Gastroesophageal sphincter (tissue), 4 donors: Measurements from ENCODE around the gene ANKRD29. TPM values are rescaled to one million over a fixed set of nuclear protein-coding genes. Genes with fewer than 3 reads are reported as not detected.

ENCODE experiments used
- ATAC-seq: fragments of 150-250 bp; one replicate; pipeline ENCODE4 v1.9.1; 2016; ENCODE audit warnings: mild to moderate bottlenecking, moderate library complexity
- H3K27ac ChIP-seq, 4 donors: fragments of 200-600 bp; sonication (generic) in 3 of 4; 1 replicate in 3 of 4; 2 replicates in 1 of 4; pipeline ENCODE4 v1.5.1; 2016 to 2019
- H3K27me3 ChIP-seq: fragments of 200-600 bp; sonication (generic); one replicate; pipeline ENCODE4 v1.5.1; 2019
- H3K36me3 ChIP-seq, 2 donors: fragments of 200-600 bp; sonication (generic); one replicate each; pipeline ENCODE4 v1.5.1; 2019; ENCODE audit warnings: control low read depth in 1 of 2
- H3K4me1 ChIP-seq, 3 donors: fragments of 200-600 bp; sonication (generic); 1 replicate in 2 of 3; 2 replicates in 1 of 3; pipeline ENCODE4 v1.5.1; 2016 to 2019; ENCODE audit warnings: control low read depth in 2 of 3
- H3K4me3 ChIP-seq, 2 donors: fragments of 200-600 bp; sonication (generic); one replicate each; pipeline ENCODE4 v1.5.1; 2019; ENCODE audit warnings: mild to moderate bottlenecking in 1 of 2, moderate library complexity in 1 of 2
- H3K9me3 ChIP-seq, 3 donors: fragments of 200-600 bp; sonication (generic); one replicate each; pipeline ENCODE4 v1.5.1; 2017 to 2019; ENCODE audit warnings: control low read depth in 2 of 3
- EP300 ChIP-seq: sonication (generic); formaldehyde crosslinking; IDR thresholded peaks from one replicate; pipeline ENCODE4 v1.6.1; 2017; ENCODE audit warnings: antibody characterized with exemption, mild to moderate bottlenecking
- POLR2A ChIP-seq, 2 donors: fragments of 450-650 bp; IDR thresholded peaks; one replicate each; pipeline ENCODE4 v1.6.1; 2017; ENCODE audit warnings: antibody characterized with exemption in 2 of 2, mild to moderate bottlenecking in 2 of 2, moderate library complexity in 1 of 2
- POLR2AphosphoS5 ChIP-seq: sonication (generic); formaldehyde crosslinking; IDR thresholded peaks from one replicate; pipeline ENCODE4 v1.6.1; 2017; ENCODE audit warnings: antibody characterized with exemption
- WGBS, 2 donors: methylation state at CpG; one replicate each; pipeline ENCODE4 v1.1.5; 2018; ENCODE audit warnings: low coverage in 1 of 2; 5-methylcytosine and 5-hydroxymethylcytosine counted together
- total RNA-seq, 4 donors: library from RNA; depleted of rRNA; stranded (reverse); fragments of >200 nt; gene quantifications; one replicate each; pipeline ENCODE4 v1.1.0, GENCODE V29; 2016
- TF ChIP-seq, protein P1 (sequence below), 4 experiments: fragments of 200-600 bp in 2 of 4; fragments of 450-650 bp in 2 of 4; sonication (generic) in 1 of 4; IDR thresholded peaks; one replicate each; pipeline ENCODE4 v1.5.1; 2017 to 2019; ENCODE audit warnings: antibody characterized with exemption in 4 of 4, mild to moderate bottlenecking in 2 of 4, moderate library complexity in 2 of 4

Gene ANKRD29
- total RNA-seq, 4 donors from 2014 or later = 3.5 to 19.3 (median 10.5) TPM

DNA sequence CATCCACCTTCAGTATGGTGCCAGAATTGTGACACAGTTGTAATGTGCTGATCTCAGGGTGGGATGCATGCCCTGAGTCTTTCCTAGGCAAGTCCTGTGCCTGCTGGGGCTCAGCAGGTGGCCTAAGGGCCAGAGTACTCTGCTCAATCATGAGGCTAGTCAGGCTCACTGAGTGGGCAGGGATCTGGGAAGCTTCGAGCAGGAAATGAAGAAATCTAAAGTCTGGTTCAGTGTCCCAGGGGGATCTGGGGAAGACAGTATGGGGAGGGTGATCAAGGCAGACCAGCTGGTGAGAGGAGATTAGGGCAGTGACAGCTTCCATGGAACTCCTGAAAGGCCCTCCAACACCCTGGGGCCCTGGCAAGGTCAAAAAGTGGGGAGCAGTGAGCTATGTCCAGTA, 8.9 kb upstream of the ANKRD29 start:
- no peaks in the 10 kb centered on the region for H3K36me3 ChIP-seq
- H3K4me3 ChIP-seq = no peak overlapping the region
- 67% methylated on average over 1 of the region's 1 CpG; no CpG with 5 or more reads in 1 of the 2 donors for WGBS, 2 donors
- peaks cover 9% of the 10 kb centered on the region for H3K27me3 ChIP-seq
- H3K4me1 ChIP-seq = no peaks in the 10 kb centered on the region
- ATAC-seq = no peak
- TF ChIP-seq POLR2AphosphoS5 (no peak), EP300 (no peak), POLR2A (IDR thresholded peaks at IDR 0.05) (no peak)
- TF ChIP-seq, protein P1, sequence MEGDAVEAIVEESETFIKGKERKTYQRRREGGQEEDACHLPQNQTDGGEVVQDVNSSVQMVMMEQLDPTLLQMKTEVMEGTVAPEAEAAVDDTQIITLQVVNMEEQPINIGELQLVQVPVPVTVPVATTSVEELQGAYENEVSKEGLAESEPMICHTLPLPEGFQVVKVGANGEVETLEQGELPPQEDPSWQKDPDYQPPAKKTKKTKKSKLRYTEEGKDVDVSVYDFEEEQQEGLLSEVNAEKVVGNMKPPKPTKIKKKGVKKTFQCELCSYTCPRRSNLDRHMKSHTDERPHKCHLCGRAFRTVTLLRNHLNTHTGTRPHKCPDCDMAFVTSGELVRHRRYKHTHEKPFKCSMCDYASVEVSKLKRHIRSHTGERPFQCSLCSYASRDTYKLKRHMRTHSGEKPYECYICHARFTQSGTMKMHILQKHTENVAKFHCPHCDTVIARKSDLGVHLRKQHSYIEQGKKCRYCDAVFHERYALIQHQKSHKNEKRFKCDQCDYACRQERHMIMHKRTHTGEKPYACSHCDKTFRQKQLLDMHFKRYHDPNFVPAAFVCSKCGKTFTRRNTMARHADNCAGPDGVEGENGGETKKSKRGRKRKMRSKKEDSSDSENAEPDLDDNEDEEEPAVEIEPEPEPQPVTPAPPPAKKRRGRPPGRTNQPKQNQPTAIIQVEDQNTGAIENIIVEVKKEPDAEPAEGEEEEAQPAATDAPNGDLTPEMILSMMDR (IDR thresholded peaks at IDR 0.05) = no peak
- no peak overlapping the region for H3K27ac ChIP-seq
- H3K9me3 ChIP-seq = peaks cover 0 to 6% (median 0%) of the 10 kb centered on the region in 3 donors

DNA sequence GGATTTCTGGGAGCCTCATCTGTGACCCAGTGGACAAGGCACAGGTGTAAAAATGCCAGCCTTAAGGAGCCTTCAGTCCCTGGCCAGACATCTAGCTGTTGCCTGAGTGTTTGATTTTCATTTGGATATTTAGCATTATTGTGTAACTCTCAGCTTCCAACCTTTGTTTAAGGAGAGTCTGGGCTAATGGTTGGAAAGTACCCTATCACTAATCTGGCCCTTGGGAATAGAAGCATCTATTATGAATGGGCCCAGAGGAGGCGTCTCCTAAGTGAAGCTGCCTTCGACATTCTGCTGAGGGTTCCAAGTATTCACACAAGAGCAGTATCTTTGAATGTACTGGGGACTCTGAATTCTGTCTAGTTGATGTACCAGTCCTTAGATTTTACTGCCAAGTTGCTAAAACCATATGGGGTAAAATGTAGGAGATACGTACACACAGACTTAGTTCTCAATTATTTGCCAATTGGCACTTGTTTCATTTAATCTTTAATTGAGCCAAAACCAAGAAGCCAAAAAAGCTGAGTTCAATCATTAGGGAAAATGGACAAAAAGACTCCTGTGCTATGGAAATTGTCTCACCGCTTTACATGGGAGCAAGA, 7.2 kb upstream of the ANKRD29 start:
- Histone ChIP-seq H3K27ac (no peak overlapping the region), H3K9me3 (no peaks in the 10 kb centered on the region), H3K36me3 (no peaks in the 10 kb centered on the region), H3K4me1 (no peaks in the 10 kb centered on the region), H3K27me3 (peaks cover 9% of the 10 kb centered on the region), H3K4me3 (no peak overlapping the region)
- no peak for ATAC-seq
- no peak for TF ChIP-seq POLR2AphosphoS5
- no peak for TF ChIP-seq POLR2A (IDR thresholded peaks at IDR 0.05)
- TF ChIP-seq EP300 = no peak
- TF ChIP-seq, protein P1 (IDR thresholded peaks at IDR 0.05) = no peak
- WGBS, 2 donors = 67 to 74% methylated on average over 2 to 4 of the region's 4 CpGs

DNA sequence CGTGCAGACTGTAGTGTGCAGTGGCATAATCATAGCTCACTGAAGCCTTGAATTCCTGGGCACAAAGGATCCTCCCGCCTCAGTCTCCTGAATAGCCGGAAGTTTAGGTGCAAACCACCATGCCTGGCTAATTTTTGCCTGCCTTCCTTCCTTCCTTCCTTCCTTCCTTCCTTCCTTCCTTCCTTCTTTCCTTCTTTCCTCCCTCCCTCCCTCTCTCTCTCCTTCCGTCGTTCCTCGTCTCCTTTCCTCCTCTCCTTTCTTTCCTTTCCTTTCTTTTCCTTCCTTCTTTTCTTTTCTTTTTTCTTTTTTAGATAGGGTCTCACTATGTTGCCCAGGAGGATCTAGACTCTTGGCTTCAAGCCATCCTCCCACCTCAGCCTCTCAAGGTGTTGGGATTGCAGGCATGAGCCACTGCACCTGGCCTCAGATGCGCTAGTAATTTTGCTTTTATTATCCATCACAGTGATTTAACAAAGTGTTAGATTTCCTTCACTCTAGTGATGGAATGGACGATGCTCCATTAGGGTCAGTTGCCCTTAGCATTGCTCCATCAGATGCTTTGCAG, 6.6 kb upstream of the ANKRD29 start:
- H3K4me3 ChIP-seq = no peak overlapping the region
- no peaks in the 10 kb centered on the region for H3K36me3 ChIP-seq
- H3K9me3 ChIP-seq = no peaks in the 10 kb centered on the region
- WGBS, 2 donors = 80 to 81% methylated on average over 7 to 8 of the region's 8 CpGs
- H3K27me3 ChIP-seq = peaks cover 11% of the 10 kb centered on the region
- no peak for ATAC-seq
- TF ChIP-seq, protein P1 (IDR thresholded peaks at IDR 0.05) = no peak
- TF ChIP-seq POLR2AphosphoS5 (no peak), POLR2A (IDR thresholded peaks at IDR 0.05) (no peak), EP300 (no peak)
- no peak overlapping the region for H3K27ac ChIP-seq
- H3K4me1 ChIP-seq = no peaks in the 10 kb centered on the region

DNA sequence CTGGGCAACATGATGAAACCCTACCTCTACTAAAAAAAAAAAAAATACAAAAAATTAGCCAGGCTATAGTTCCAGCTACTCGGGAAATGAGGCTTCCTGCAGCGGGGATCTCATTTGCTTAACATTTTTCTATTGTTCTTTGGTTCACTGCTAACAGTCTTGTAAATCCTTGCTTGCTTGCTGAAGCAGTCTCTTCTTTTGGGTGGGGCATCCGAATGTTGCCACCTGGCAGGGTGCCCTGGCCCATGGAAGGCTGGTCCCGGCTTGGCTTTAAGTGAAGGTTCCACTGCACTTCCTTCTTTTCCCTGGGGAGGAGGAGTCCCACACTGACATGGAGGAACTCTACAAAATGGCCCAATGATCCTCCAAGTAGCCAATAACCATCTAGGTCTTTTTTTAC, 6.0 kb upstream of the ANKRD29 start:
- Histone ChIP-seq H3K4me3 (no peak overlapping the region), H3K27me3 (peaks cover 13% of the 10 kb centered on the region), H3K4me1 (peaks cover 0 to under 1% (median 0%) of the 10 kb centered on the region in 3 donors), H3K9me3 (no peaks in the 10 kb centered on the region), H3K36me3 (no peaks in the 10 kb centered on the region), H3K27ac (no peak overlapping the region)
- no peak for TF ChIP-seq POLR2AphosphoS5
- TF ChIP-seq, protein P1 (IDR thresholded peaks at IDR 0.05) = no peak
- TF ChIP-seq EP300 = no peak
- TF ChIP-seq POLR2A (IDR thresholded peaks at IDR 0.05) = no peak
- ATAC-seq = no peak
- 25 to 52% methylated on average over 3 to 4 of the region's 4 CpGs for WGBS, 2 donors

DNA sequence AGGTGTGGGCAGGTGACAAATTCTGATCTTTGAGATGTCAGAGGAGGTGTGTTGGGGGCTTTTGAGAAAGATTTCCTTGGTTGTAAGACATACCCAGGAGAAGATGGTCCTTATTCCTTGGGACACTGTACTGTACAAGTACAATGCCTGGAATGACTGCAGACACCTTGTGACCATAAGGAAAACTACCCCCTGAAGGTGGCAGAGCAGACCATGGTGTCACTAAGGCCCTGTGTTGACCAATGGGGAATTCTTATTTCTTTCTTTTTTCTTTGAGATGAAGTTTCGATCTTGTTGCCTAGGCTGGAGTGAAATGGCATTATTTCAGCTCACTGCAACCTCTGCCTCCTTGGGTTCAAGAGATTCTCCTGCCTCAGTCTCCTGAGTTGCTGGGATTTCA, 4.4 kb upstream of the ANKRD29 start:
- peaks cover 0 to 14% (median 8%) of the 10 kb centered on the region in 3 donors for H3K4me1 ChIP-seq
- TF ChIP-seq POLR2AphosphoS5 (no peak), POLR2A (IDR thresholded peaks at IDR 0.05) (no peak), EP300 (no peak)
- TF ChIP-seq, protein P1 (IDR thresholded peaks at IDR 0.05) = no peak
- no peak overlapping the region for H3K4me3 ChIP-seq
- H3K27ac ChIP-seq = no peak overlapping the region
- 86 to 91% methylated on average over 1 of the region's 1 CpG for WGBS, 2 donors
- no peak for ATAC-seq
- H3K36me3 ChIP-seq = no peaks in the 10 kb centered on the region
- no peaks in the 10 kb centered on the region for H3K9me3 ChIP-seq
- peaks cover 18% of the 10 kb centered on the region for H3K27me3 ChIP-seq
